Tibial artery (tissue), 4 donors: Measurements from ENCODE around the gene DPF3.

ENCODE experiments used
- DNase-seq, 2 donors: peaks; one replicate each; pipeline ENCODE4 v3.0.0-alpha.2; 2019
- H3K27ac ChIP-seq, 2 donors: fragments of 200-600 bp; sonication (generic) in 1 of 2; 1 replicate in 1 of 2; 2 replicates in 1 of 2; pipeline ENCODE4 v1.5.1; 2018 to 2019; ENCODE audit warnings: mild to moderate bottlenecking in 1 of 2
- H3K27me3 ChIP-seq, 2 donors: fragments of 200-600 bp; sonication (generic) in 1 of 2; one replicate each; pipeline versions ENCODE4 v1.5.1 to v1.6.0; 2016 to 2019
- H3K36me3 ChIP-seq, 3 donors: fragments of 200-600 bp; sonication (generic) in 2 of 3; one replicate each; pipeline ENCODE4 v1.5.1; 2016 to 2019; ENCODE audit warnings: mild to moderate bottlenecking in 2 of 3
- H3K4me1 ChIP-seq, 4 donors: fragments of 200-600 bp; sonication (generic) in 2 of 4; 1 replicate in 3 of 4; 2 replicates in 1 of 4; pipeline ENCODE4 v1.5.1; 2016 to 2019
- H3K4me3 ChIP-seq, 2 donors: fragments of 200-600 bp; sonication (generic) in 1 of 2; 1 replicate in 1 of 2; 2 replicates in 1 of 2; pipeline ENCODE4 v1.5.1; 2018 to 2019; ENCODE audit warnings: mild to moderate bottlenecking in 2 of 2
- H3K9me3 ChIP-seq, 3 donors: fragments of 200-600 bp; sonication (generic) in 1 of 3; one replicate each; pipeline ENCODE4 v1.5.1; 2016 to 2019
- intact Hi-C: fragments of 100-400 bp; cut with DNase I; formaldehyde crosslinking; loops from one replicate; pipeline ENCODE4 v1.15.0; 2023; ENCODE audit warnings: low total_unique reads
- TF ChIP-seq, protein P1 (sequence below), 2 experiments: fragments of 200-600 bp in 1 of 2; fragments of 450-650 bp in 1 of 2; IDR thresholded peaks; one replicate each; pipeline ENCODE4 v1.5.1; 2017 to 2019; ENCODE audit warnings: antibody characterized with exemption in 2 of 2, mild to moderate bottlenecking in 1 of 2, moderate library complexity in 1 of 2

The DPF3 gene

DNA sequence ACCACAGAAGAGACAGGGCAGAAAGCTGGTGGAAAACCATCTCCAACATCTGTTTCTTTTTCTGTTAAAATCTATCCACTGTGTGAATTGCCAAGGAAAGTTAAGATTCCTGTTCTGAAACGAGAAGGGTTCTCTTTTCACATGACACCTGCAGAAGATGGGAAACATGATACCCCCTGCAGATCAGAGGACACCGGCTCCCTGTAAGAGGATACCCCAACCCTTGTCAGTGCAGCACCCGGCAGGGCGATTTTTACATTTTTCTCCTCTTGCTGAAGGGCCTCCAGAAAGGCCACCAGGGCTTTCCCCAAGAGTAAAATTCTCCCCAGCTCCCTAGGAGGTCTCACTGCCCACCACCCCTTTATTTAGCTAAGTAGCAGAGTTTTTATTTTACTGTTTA lies 48.2 kb downstream of the DPF3 start:
- TF ChIP-seq, protein P1, sequence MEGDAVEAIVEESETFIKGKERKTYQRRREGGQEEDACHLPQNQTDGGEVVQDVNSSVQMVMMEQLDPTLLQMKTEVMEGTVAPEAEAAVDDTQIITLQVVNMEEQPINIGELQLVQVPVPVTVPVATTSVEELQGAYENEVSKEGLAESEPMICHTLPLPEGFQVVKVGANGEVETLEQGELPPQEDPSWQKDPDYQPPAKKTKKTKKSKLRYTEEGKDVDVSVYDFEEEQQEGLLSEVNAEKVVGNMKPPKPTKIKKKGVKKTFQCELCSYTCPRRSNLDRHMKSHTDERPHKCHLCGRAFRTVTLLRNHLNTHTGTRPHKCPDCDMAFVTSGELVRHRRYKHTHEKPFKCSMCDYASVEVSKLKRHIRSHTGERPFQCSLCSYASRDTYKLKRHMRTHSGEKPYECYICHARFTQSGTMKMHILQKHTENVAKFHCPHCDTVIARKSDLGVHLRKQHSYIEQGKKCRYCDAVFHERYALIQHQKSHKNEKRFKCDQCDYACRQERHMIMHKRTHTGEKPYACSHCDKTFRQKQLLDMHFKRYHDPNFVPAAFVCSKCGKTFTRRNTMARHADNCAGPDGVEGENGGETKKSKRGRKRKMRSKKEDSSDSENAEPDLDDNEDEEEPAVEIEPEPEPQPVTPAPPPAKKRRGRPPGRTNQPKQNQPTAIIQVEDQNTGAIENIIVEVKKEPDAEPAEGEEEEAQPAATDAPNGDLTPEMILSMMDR (IDR thresholded peaks at IDR 0.05): no peak
- intact Hi-C loops: no loop called here
- Histone ChIP-seq H3K36me3 (no peaks in the 10 kb centered on the region), H3K4me3 (no peak overlapping the region), H3K27ac (no peak overlapping the region), H3K4me1 (no peaks in the 10 kb centered on the region), H3K27me3 (no peaks in the 10 kb centered on the region), H3K9me3 (no peaks in the 10 kb centered on the region)
- no peak for DNase-seq

DNA sequence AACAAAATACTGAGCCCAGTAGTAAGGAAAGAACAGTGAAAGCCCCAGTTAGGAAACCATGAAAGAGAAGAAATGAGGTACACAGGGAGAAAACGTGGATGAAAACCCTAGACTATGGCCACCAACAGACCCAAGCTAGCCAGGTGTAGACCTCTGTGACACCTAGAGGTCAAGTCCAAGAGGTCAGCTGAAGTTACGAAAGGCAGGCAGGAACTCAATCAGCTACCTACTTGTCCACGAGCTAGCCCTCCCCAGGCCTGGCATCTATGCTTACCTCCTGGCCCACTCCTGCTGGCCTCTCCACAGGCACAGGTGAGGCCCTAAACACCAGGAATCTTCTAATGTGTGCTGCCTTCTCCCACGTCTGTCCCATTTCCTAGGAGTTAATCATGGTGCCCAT lies 48.7 kb downstream of the DPF3 start:
- Histone ChIP-seq H3K9me3 (no peaks in the 10 kb centered on the region), H3K36me3 (no peaks in the 10 kb centered on the region), H3K4me1 (no peaks in the 10 kb centered on the region), H3K27ac (no peak overlapping the region), H3K27me3 (no peaks in the 10 kb centered on the region), H3K4me3 (no peak overlapping the region)
- intact Hi-C loops: no loop called here
- no peak for DNase-seq
- TF ChIP-seq, protein P1 (IDR thresholded peaks at IDR 0.05): no peak

DNA sequence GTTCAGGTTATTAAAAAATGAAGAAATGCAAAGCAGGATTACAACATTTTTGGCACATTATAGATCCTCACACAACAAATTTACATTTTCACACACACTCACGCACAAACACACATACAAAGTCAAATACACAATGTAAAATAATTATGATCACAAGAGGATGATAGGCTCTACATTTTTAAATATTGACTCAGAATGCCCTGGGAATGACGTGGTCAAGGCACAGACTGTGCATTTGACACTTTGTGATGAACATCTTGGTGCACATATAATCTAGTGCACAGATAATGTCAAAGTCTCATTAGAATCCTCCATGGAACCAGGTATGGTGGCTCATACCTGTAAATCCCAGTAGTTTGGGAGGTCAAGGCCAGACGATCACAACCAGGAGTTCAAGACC lies 49.4 kb downstream of the DPF3 start:
- intact Hi-C loops: no loop called here
- H3K27ac ChIP-seq: no peak overlapping the region
- no peaks in the 10 kb centered on the region for H3K36me3 ChIP-seq
- H3K27me3 ChIP-seq: no peaks in the 10 kb centered on the region
- TF ChIP-seq, protein P1 (IDR thresholded peaks at IDR 0.05): no peak
- H3K9me3 ChIP-seq: no peaks in the 10 kb centered on the region
- no peak overlapping the region for H3K4me3 ChIP-seq
- no peak for DNase-seq
- H3K4me1 ChIP-seq: no peaks in the 10 kb centered on the region

DNA sequence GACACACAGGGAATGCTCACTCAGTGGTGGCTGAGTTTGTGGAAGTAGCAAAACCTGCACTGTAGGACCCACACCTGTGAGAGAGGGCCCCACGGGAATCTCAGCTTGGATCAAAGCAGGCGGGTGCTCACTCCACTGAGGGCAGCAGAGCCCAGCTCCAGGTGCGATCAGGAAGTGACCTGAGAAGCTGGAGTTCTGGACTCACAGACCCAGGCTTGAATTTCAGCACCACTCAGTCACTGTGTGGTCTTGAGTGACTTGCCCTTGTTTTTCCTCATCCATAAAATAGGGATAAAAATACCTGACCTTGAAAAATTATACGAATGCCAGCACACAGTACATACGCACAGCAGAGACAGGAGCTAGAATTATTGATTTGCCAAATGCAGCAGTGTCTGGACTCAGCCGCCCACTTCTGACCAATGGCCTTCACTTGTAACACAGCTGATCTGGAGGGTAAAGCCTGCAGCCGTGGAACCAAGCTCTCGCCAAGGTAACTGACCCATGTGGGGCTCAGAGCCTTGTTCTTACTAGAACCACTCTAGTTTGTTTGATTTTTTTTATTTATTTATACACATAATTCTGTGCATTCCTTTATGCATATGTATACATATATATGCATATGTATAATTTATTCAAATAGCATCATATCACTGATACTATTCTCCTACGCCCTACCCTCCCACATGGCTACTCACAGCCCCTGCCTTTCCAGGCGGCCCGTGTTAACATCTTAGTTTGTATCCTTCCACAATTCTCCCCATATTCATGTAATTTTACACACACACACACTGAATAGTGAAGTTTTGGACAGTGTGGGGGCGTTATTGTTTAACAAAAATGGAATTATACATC lies 53.9 kb downstream of the DPF3 start:
- Histone ChIP-seq H3K27ac (no peak overlapping the region), H3K36me3 (no peaks in the 10 kb centered on the region), H3K9me3 (no peaks in the 10 kb centered on the region), H3K4me3 (no peak overlapping the region), H3K4me1 (no peaks in the 10 kb centered on the region), H3K27me3 (no peaks in the 10 kb centered on the region)
- intact Hi-C loops: no loop called here
- TF ChIP-seq, protein P1 (IDR thresholded peaks at IDR 0.05): no peak
- no peak for DNase-seq

DNA sequence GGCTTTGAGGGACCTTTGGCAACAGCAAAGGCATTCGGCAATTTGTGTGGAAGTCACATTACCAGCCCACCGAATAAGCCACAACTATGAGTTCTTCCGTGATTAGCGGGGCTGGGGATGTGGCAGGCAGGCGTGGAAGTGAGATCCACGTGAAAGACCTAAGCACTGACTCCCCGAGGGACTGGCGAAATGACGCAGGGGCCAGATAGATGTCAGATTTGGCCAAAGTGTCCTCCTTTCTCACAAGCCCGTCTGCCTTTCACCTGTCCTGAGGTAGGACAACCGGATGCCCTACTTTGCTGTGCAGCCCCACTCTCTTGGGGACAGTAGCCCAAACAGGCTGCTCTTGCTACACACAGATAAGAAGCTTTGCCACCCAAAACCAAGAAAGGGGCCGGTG lies 54.5 kb downstream of the DPF3 start:
- no peaks in the 10 kb centered on the region for H3K4me1 ChIP-seq
- intact Hi-C loops: no loop called here

More for the DNA sequence above, 54.5 kb downstream of the DPF3 start:
- Histone ChIP-seq H3K27ac (no peak overlapping the region), H3K36me3 (no peaks in the 10 kb centered on the region), H3K4me3 (no peak overlapping the region), H3K9me3 (no peaks in the 10 kb centered on the region), H3K27me3 (no peaks in the 10 kb centered on the region)
- TF ChIP-seq, protein P1 (IDR thresholded peaks at IDR 0.05): no peak
- no peak for DNase-seq
